Fibroblast of mammary gland (primary cell): ENCODE results near the gene DISC1.

Experiments used
- DNase-seq: peaks from one replicate; pipeline ENCODE4 v3.0.0-alpha.2; 2010; ENCODE audit warnings: low read depth
- H3K4me3 ChIP-seq: 2 replicates; pipeline ENCODE4 v1.5.1; 2011; ENCODE audit warnings: low read depth, mild to moderate bottlenecking, low read length, moderate library complexity; ENCODE audit not compliant: control insufficient read depth
- TF ChIP-seq, protein P1 (sequence below): conservative IDR thresholded peaks from 2 replicates; pipeline ENCODE4 v1.5.1; 2011; ENCODE audit warnings: low read depth, low read length, inconsistent platforms; ENCODE audit not compliant: control insufficient read depth, insufficient read depth

Gene DISC1

DNA sequence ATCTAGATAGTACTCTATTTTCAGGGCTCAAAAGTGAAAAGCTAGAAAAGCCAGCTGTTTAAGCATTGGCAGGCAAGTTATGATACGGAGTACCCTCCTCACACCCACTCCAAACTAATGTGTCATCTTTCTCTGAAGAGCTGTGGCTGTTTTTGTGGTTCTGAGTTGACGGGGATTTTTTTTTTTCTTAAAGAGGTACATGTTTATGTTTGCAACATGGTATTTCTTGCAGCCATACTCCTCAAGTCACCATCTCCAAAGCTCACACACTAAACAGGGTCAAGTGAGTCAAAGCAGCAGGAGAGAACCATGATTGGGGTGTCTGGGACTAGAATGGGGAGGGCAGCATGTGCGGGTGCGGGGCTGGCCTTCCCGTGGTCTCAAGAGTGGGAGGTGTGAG lies 347.2 kb downstream of the DISC1 start:
- DNase-seq, result peak; percentile 15

DNA sequence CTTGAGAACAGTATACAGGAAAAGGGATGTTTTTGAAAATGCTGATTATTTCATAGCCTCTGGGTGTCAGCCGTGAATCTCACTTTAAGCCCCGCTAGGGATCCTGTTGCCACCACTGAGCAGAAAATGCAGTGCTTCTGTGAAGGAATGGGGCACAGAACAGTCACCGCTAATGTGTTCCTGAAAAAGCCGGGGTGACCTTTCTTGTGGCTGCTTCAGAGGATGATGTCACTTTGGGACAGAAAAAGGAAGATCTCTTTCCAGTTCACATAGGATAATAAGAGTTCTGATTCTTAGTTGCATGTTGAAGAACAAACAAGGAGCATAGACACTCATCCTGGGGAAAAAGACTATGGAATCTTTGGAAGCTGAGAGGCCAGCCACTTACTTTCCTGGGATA lies 349.6 kb downstream of the DISC1 start:
- no peak overlapping the region for H3K4me3 ChIP-seq
- TF ChIP-seq, protein P1, sequence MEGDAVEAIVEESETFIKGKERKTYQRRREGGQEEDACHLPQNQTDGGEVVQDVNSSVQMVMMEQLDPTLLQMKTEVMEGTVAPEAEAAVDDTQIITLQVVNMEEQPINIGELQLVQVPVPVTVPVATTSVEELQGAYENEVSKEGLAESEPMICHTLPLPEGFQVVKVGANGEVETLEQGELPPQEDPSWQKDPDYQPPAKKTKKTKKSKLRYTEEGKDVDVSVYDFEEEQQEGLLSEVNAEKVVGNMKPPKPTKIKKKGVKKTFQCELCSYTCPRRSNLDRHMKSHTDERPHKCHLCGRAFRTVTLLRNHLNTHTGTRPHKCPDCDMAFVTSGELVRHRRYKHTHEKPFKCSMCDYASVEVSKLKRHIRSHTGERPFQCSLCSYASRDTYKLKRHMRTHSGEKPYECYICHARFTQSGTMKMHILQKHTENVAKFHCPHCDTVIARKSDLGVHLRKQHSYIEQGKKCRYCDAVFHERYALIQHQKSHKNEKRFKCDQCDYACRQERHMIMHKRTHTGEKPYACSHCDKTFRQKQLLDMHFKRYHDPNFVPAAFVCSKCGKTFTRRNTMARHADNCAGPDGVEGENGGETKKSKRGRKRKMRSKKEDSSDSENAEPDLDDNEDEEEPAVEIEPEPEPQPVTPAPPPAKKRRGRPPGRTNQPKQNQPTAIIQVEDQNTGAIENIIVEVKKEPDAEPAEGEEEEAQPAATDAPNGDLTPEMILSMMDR, result no peak
- DNase-seq, result no peak

More for the DNA sequence above, 347.2 kb downstream of the DISC1 start:
- no peak overlapping the region for H3K4me3 ChIP-seq
- TF ChIP-seq, protein P1, result no peak

DNA sequence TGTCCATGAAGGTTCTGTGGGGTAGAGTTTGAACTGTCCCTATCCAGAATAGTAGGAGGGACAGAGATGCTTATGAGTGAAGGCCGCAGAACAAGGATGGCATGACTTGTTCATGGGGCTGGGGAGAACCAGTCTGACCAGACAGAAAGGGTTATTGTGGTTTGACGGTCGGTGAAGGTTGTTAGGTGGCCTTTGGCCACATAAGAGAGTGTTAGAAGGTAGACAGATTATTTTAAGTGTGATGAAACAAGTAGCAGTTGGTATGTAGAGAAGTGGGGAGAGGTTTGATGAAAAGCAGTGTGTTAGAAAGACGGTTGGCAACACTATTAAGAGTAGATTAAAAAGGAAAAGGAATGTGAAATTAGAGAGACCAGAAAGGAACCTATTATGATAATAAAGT lies 355.1 kb downstream of the DISC1 start:
- H3K4me3 ChIP-seq, result no peak overlapping the region
- DNase-seq, result no peak
- TF ChIP-seq, protein P1, result no peak

DNA sequence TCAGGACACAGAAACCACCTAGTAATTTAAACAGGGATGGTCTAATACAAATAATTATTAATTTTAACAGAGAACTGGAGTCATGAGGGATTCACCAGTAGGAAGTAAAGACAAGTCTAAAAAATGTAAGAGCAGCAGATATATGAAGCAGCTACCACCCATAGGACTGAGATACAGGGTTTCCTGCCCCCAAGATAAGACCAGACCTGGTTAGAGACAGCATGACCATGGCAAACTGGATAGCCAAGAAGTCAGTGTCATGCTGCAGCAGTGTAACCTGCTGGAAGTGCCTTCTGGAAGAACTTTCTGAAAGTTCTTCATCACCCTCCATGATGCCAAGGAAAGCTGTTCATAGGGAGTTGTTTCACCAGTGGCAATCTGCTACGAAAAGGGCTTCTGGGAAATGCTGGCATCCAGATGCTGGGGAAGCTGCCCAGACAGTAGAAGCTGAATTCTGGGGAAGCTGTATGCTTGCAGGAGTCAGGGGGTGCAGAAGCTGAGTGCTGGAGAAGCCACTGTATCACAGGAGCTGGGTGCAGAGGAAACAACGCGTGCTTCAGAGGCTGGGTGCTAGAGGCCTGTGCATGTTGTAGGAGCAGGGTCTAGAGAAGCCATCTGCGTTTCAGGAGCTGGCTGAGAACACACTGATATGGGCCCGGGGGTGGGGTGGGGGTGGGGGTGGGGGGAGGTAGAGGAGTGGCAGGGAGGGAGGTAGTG lies 356.4 kb downstream of the DISC1 start:
- H3K4me3 ChIP-seq, result no peak overlapping the region
- DNase-seq, result no peak
- TF ChIP-seq, protein P1, result no peak

DNA sequence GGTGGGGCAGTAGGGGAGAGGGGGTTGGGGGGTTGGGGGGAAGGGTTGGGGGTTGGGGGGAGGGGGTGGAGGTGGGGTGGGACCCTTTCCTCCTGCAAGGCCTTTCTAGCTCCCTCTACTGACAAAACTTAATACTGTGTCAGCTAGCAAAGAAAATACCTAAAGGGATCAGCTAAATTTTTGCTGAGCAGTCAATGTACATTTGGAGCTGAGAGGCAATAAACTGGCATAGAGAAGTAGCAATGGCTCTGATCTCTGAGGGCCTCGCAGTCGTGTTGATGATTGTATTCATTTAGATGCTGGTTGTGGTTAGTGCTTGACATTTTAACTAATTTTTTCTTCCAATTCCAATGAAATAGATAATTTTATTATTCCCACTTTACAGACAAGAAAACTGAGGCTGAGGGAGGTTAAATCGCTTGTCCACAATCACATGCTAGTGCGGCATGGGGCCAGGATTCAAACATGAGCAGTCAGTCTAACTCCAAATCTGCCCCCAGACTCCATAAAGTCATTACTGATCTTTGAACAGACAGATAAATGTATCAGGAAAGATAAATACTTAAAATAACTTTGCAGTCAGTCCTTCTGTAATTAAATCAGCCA lies 357.1 kb downstream of the DISC1 start:
- no peak for DNase-seq
- H3K4me3 ChIP-seq, result no peak overlapping the region
- TF ChIP-seq, protein P1, result no peak

DNA sequence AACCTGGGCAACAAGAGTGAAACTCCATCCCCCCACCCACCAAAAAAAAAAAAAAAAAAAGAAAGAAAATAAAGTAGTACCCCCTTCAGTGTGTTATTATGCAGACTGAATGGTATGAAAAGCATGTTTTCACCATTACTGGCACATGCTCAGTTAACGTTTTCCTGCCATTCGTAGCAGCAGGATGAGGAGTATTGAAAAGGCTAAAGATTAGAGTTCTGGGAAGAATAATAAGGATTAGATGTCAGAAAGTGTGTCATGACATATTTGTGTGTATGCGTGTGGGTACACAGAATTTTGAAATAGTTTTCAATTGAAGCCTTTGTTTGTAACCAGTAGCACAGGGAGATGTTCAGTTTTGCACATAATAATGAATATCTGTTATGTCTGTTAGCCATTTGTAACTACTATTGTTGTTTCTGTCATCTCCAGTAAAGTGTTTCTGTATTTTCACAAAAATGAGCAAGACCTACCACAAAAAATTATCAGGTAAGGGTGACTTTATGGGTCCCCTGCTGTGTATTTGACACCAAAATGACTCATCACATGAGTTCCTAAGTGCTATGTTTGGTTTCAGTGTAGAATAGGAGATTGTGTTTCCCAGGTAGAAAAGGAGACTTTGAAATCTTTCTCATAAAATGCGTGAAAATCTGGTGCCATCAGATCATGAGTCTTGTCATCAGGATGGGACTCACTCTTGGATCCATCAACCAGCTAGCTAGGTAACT lies 358.9 kb downstream of the DISC1 start:
- DNase-seq, result no peak
- H3K4me3 ChIP-seq, result no peak overlapping the region
- TF ChIP-seq, protein P1, result no peak
